Measurements from ENCODE around the gene ZNF777. TPM values are rescaled to one million over a fixed set of nuclear protein-coding genes. Genes with fewer than 3 reads are reported as not detected.

Gene ZNF777
- polyA plus RNA-seq, 4 donors = 14.1 to 18.6 (median 16.4) TPM

GRCh38 chr7:149477494-149478443, 16.9 kb upstream of the ZNF777 start:
- DNase-seq (ENCODE audit: low read depth in 4 of 4, low spot score in 2 of 4) = no peak

- DNase-seq (ENCODE audit: low read depth in 4 of 4, low spot score in 2 of 4) = no peak
Measured at GRCh38 chr7:149476791-149477190, 15.9 kb upstream of the ZNF777 start.

- DNase-seq (ENCODE audit: low read depth in 4 of 4, low spot score in 2 of 4) = no peak
Measured at GRCh38 chr7:149475121-149476045, 14.5 kb upstream of the ZNF777 start.

- no peak for DNase-seq (ENCODE audit: low read depth in 4 of 4, low spot score in 2 of 4)
Measured at GRCh38 chr7:149474309-149475120, 13.7 kb upstream of the ZNF777 start.

- no peak for DNase-seq (ENCODE audit: low read depth in 4 of 4, low spot score in 2 of 4)
Measured at GRCh38 chr7:149473251-149473650, 12.4 kb upstream of the ZNF777 start.

- DNase-seq (ENCODE audit: low read depth in 4 of 4, low spot score in 2 of 4) = no peak
Measured at GRCh38 chr7:149471289-149471953, 10.6 kb upstream of the ZNF777 start.

- no peak for DNase-seq (ENCODE audit: low read depth in 4 of 4, low spot score in 2 of 4)
Measured at GRCh38 chr7:149469806-149470205, 8.9 kb upstream of the ZNF777 start.

- DNase-seq (ENCODE audit: low read depth in 4 of 4, low spot score in 2 of 4) = no peak
Measured at GRCh38 chr7:149468208-149468607, 7.3 kb upstream of the ZNF777 start.

- DNase-seq (ENCODE audit: low read depth in 4 of 4, low spot score in 2 of 4) = no peak
Measured at GRCh38 chr7:149467321-149467859, 6.5 kb upstream of the ZNF777 start.

GRCh38 chr7:149466364-149466763, 5.5 kb upstream of the ZNF777 start:
- DNase-seq (ENCODE audit: low read depth in 4 of 4, low spot score in 2 of 4) = no peak

GRCh38 chr7:149463500-149464161, 2.8 kb upstream of the ZNF777 start:
- DNase-seq (ENCODE audit: low read depth in 4 of 4, low spot score in 2 of 4) = no peak

GRCh38 chr7:149462101-149462520, 1.2 kb upstream of the ZNF777 start:
- no peak for DNase-seq (ENCODE audit: low read depth in 4 of 4, low spot score in 2 of 4)

GRCh38 chr7:149459540-149460452, 1.1 kb downstream of the ZNF777 start:
- no peak for DNase-seq (ENCODE audit: low read depth in 4 of 4, low spot score in 2 of 4)

GRCh38 chr7:149459201-149459539, 1.7 kb downstream of the ZNF777 start:
- DNase-seq (ENCODE audit: low read depth in 4 of 4, low spot score in 2 of 4) = no peak

- DNase-seq (ENCODE audit: low read depth in 4 of 4, low spot score in 2 of 4) = no peak
Measured at GRCh38 chr7:149458235-149458634, 2.6 kb downstream of the ZNF777 start.

- DNase-seq (ENCODE audit: low read depth in 4 of 4, low spot score in 2 of 4) = no peak
Measured at GRCh38 chr7:149457766-149458165, 3.1 kb downstream of the ZNF777 start.

- DNase-seq (ENCODE audit: low read depth in 4 of 4, low spot score in 2 of 4) = no peak
Measured at GRCh38 chr7:149456506-149457421, 4.1 kb downstream of the ZNF777 start.

All from left renal cortex interstitium (tissue), 4 donors.